B cell (primary cell): Measurements from ENCODE around the gene FAM20C. TPM values are rescaled to one million over a fixed set of nuclear protein-coding genes. Genes with fewer than 3 reads are reported as not detected.

ENCODE experiments used
- ATAC-seq: fragments of 200-7000 bp; cut with Tn5 transposase; one replicate; pipeline ENCODE4 v1.10.0; 2021; ENCODE audit warnings: low read depth, mild to moderate bottlenecking, moderate number of reproducible peaks, moderate library complexity
- CTCF ChIA-PET: fragments of 350-600 bp; sonication (Branson Sonifier 250); formaldehyde crosslinking; loops from one replicate; lab custom pipeline; 2021; ENCODE audit warnings: antibody characterized with exemption, inconsistent platforms; lab: Charles Lee
- POLR2A ChIA-PET: fragments of 350-600 bp; sonication (Branson Sonifier 250); formaldehyde crosslinking; loops from one replicate; lab custom pipeline; 2021; ENCODE audit warnings: antibody characterized with exemption; lab: Charles Lee
- DNase-seq: peaks from one replicate; pipeline ENCODE4 v3.0.0; 2013
- H2AFZ ChIP-seq: 2 replicates; pipeline ENCODE4 v1.6.1; 2012; ENCODE audit warnings: mild to moderate bottlenecking, low read depth, low read length; ENCODE audit not compliant: insufficient read depth, poor library complexity, severe bottlenecking
- H3K27ac ChIP-seq, 2 donors: 1 replicate in 1 of 2; 2 replicates in 1 of 2; pipeline ENCODE4 v1.5.1; 2012 to 2013; ENCODE audit warnings: low read length in 2 of 2, mild to moderate bottlenecking in 2 of 2, moderate library complexity in 1 of 2
- H3K27me3 ChIP-seq, 4 experiments: fragments of 200-600 bp in 1 of 4; sonication (generic) in 1 of 4; replicated peaks in 1 of 4; 1 replicate in 2 of 4; 2 replicates in 2 of 4; pipeline versions ENCODE4 v1.6.1 to v1.7.0; 2013 to 2016; ENCODE audit warnings: low read length in 3 of 4, mild to moderate bottlenecking in 2 of 4, mixed read lengths in 1 of 4, moderate library complexity in 1 of 4; ENCODE audit not compliant: insufficient read depth in 4 of 4, control insufficient read depth in 3 of 4; ENCODE audit errors: control extremely low read depth in 1 of 4
- H3K36me3 ChIP-seq, 2 experiments: replicated peaks in 1 of 2; 1 replicate in 1 of 2; 2 replicates in 1 of 2; pipeline versions ENCODE4 v1.6.1 to v1.7.1; 2013; ENCODE audit warnings: low read length in 1 of 2; ENCODE audit not compliant: insufficient read depth in 2 of 2, control insufficient read depth in 1 of 2; ENCODE audit errors: control extremely low read depth in 1 of 2, extremely low read depth in 1 of 2
- H3K4me1 ChIP-seq, 2 donors: fragments of 200-600 bp in 1 of 2; sonication (generic) in 1 of 2; 1 replicate in 1 of 2; 2 replicates in 1 of 2; pipeline versions ENCODE4 v1.5.1 to v1.6.1; 2013 to 2017; ENCODE audit warnings: low read length in 2 of 2; ENCODE audit not compliant: control insufficient read depth in 2 of 2, insufficient read depth in 2 of 2
- H3K4me2 ChIP-seq: replicated peaks from 2 replicates; pipeline ENCODE3; 2012; ENCODE audit warnings: mild to moderate bottlenecking, low read depth, low read length; ENCODE audit not compliant: poor library complexity, severe bottlenecking
- H3K4me3 ChIP-seq, 5 experiments: fragments of 200-600 bp in 1 of 5; sonication (generic) in 1 of 5; 1 replicate in 3 of 5; 2 replicates in 2 of 5; pipeline versions ENCODE4 v1.5.1 to v1.7.0; 2011 to 2016; ENCODE audit warnings: low read length in 4 of 5, mild to moderate bottlenecking in 4 of 5, low read depth in 2 of 5, control low read depth in 1 of 5, moderate library complexity in 1 of 5; ENCODE audit not compliant: insufficient read depth in 1 of 5; ENCODE audit errors: control extremely low read depth in 1 of 5, extremely low read depth in 1 of 5
- H3K79me2 ChIP-seq: fragments of 200-600 bp; sonication (generic); one replicate; pipeline ENCODE4 v1.6.0; 2016; ENCODE audit warnings: low read length; ENCODE audit not compliant: control insufficient read depth, insufficient read depth
- H3K9ac ChIP-seq: fragments of 200-600 bp; sonication (generic); 2 replicates; pipeline ENCODE4 v1.6.1; 2017; ENCODE audit warnings: mild to moderate bottlenecking, low read length, moderate library complexity
- H3K9me3 ChIP-seq, 3 donors: one replicate each; pipeline versions ENCODE4 v1.6.1 to v1.7.1; 2013; ENCODE audit warnings: low read length in 2 of 3; ENCODE audit not compliant: control insufficient read depth in 2 of 3, insufficient read depth in 1 of 3; ENCODE audit errors: control extremely low read depth in 1 of 3
- H4K20me1 ChIP-seq: 2 replicates; pipeline ENCODE4 v1.6.0; 2012; ENCODE audit warnings: mild to moderate bottlenecking, low read length; ENCODE audit not compliant: insufficient read depth, control insufficient read depth, poor library complexity, severe bottlenecking
- H3K27ac Mint-ChIP-seq: one replicate; pipeline ENCODE4 v1.8.0; 2021; ENCODE audit warnings: mixed read lengths
- H3K27me3 Mint-ChIP-seq: one replicate; pipeline ENCODE4 v1.8.0; 2021; ENCODE audit warnings: mixed read lengths
- H3K4me1 Mint-ChIP-seq: one replicate; pipeline ENCODE4 v1.8.0; 2021; ENCODE audit warnings: mixed read lengths
- H3K4me3 Mint-ChIP-seq: one replicate; pipeline ENCODE4 v1.8.0; 2021; ENCODE audit warnings: mixed read lengths
- H3K9me3 Mint-ChIP-seq: one replicate; pipeline ENCODE4 v1.8.0; 2022; ENCODE audit warnings: mixed read lengths; ENCODE audit not compliant: insufficient read depth
- CTCF ChIP-seq: fragments of 200-600 bp; IDR thresholded peaks from one replicate; pipeline ENCODE4 v1.8.0; 2022; ENCODE audit warnings: antibody characterized with exemption, mild to moderate bottlenecking
- EZH2 ChIP-seq: IDR thresholded peaks from 2 replicates; pipeline ENCODE4 v1.6.1; 2012; ENCODE audit warnings: borderline replicate concordance, low read depth, mild to moderate bottlenecking, moderate library complexity, low read length; ENCODE audit not compliant: insufficient read depth, poor library complexity, severe bottlenecking
- WGBS: methylation state at CpG from one replicate; pipeline ENCODE4 v1.1.5; 2013; ENCODE audit warnings: missing lambda C conversion rate; ENCODE audit not compliant: insufficient coverage; 5-methylcytosine and 5-hydroxymethylcytosine counted together
- intact Hi-C: fragments of 100-400 bp; cut with micrococcal nuclease; formaldehyde crosslinking; loops from one replicate; pipeline ENCODE4 v1.10.0; 2022
- polyA plus RNA-seq: library from polyadenylated mRNA; depleted of rRNA; stranded (reverse); fragments of >200 nt; gene quantifications from 2 replicates; pipeline ENCODE4 v1.2.3, GENCODE V29; 2012
- total RNA-seq, 2 donors: library from RNA; stranded (reverse); fragments of 120-200 nt in 1 of 2; gene quantifications; 1 replicate in 1 of 2; 2 replicates in 1 of 2; pipeline versions ENCODE4 v1.2.3 to v1.2.4, GENCODE V29; 2013 to 2022

The FAM20C gene
- total and polyA plus RNA-seq, 2 donors (not counting 1 experiment from before 2014, with no cell fraction given): 0.54 to 0.81 TPM

- no peaks in the 10 kb centered on the region for H3K27me3 Mint-ChIP-seq
- no peak for DNase-seq
- Histone ChIP-seq H3K79me2 (no peaks in the 10 kb centered on the region), H3K9me3 (peaks cover 0 to 5% (median 0%) of the 10 kb centered on the region in 3 donors), H2AFZ (no peak overlapping the region), H3K9ac (no peak overlapping the region), H4K20me1 (no peaks in the 10 kb centered on the region), H3K36me3 (no peaks in the 10 kb centered on the region), H3K27me3 (no peaks in the 10 kb centered on the region), H3K4me2 (no peak overlapping the region), H3K27ac (no peak overlapping the region), H3K4me3 (no peak overlapping the region), H3K4me1 (no peaks in the 10 kb centered on the region)
- WGBS: 79% methylated on average over 9 of the region's 12 CpGs
- no peak for ATAC-seq
- intact Hi-C loops: no loop called here
- ChIA-PET POLR2A (no interaction called here), CTCF (no interaction called here)
- H3K9me3 Mint-ChIP-seq: no peaks in the 10 kb centered on the region
- H3K27ac Mint-ChIP-seq: no peak overlapping the region
- H3K4me1 Mint-ChIP-seq: no peaks in the 10 kb centered on the region
- no peak overlapping the region for H3K4me3 Mint-ChIP-seq
- TF ChIP-seq EZH2 (no peak), CTCF (no peak)
Measured at GRCh38 chr7:247181-247580, 54.8 kb downstream of the FAM20C start.

- Histone ChIP-seq H3K9ac (no peak overlapping the region), H3K9me3 (peaks cover 0 to under 1% (median 0%) of the 10 kb centered on the region in 3 donors), H4K20me1 (no peaks in the 10 kb centered on the region), H3K4me1 (no peaks in the 10 kb centered on the region), H3K27me3 (no peaks in the 10 kb centered on the region), H3K4me3 (no peak overlapping the region), H3K36me3 (no peaks in the 10 kb centered on the region), H3K27ac (no peak overlapping the region), H2AFZ (no peak overlapping the region), H3K79me2 (no peaks in the 10 kb centered on the region), H3K4me2 (no peak overlapping the region)
- no peak overlapping the region for H3K4me3 Mint-ChIP-seq
- WGBS: 100% methylated on average over 8 of the region's 16 CpGs
- no peak overlapping the region for H3K27ac Mint-ChIP-seq
- POLR2A ChIA-PET: no interaction called here
- ATAC-seq (no peak), DNase-seq (no peak)
- no peaks in the 10 kb centered on the region for H3K9me3 Mint-ChIP-seq
- H3K27me3 Mint-ChIP-seq: no peaks in the 10 kb centered on the region
- intact Hi-C loops: no loop called here
- CTCF ChIA-PET: no interaction called here
- TF ChIP-seq EZH2 (no peak), CTCF (no peak)
- no peaks in the 10 kb centered on the region for H3K4me1 Mint-ChIP-seq
Measured at GRCh38 chr7:247636-248035, 55.3 kb downstream of the FAM20C start.
